D341Med (cell line): ENCODE results near the gene EPHA7.
A peak's percentile ranks its signal among the peaks of the same experiment; 100 is the strongest.

Source experiments
- DNase-seq: peaks from one replicate; pipeline ENCODE4 v3.0.0; 2012; ENCODE audit warnings: low spot score

EPHA7 gene

GRCh38 chr6:93419304-93420162 lies at the start of gene EPHA7:
Gene EPHA7 (minus strand): TSS chr6:93419559. CDS start chr6:93419341, 218 bp downstream.
- DNase-seq, result peak; percentile 97

DNA sequence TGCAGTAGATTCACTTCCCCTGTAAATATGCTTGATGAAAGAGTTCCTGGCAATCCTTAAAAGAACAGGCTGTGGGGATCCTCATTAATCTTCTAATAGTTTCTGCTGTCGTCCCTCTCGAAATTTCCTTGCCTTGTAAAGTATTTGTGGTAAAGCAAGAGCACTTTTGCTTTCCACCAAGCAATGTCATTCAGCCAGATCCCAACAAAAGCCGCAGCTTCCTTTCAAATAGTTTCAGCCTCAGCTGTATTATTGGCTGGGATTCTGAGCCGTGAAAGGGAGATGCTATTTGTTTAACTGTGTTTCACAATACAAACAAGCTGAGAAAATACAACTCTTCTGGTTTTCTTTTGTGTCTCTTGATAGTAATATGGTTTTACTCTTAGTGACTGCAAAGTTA lies 48.9 kb upstream of the EPHA7 start:
- DNase-seq, result no peak

- no peak for DNase-seq
Observed at GRCh38 chr6:93454533-93454932, 35.2 kb upstream of the EPHA7 start.

GRCh38 chr6:93453956-93454355 lies 34.6 kb upstream of the EPHA7 start:
- DNase-seq, result no peak

DNA sequence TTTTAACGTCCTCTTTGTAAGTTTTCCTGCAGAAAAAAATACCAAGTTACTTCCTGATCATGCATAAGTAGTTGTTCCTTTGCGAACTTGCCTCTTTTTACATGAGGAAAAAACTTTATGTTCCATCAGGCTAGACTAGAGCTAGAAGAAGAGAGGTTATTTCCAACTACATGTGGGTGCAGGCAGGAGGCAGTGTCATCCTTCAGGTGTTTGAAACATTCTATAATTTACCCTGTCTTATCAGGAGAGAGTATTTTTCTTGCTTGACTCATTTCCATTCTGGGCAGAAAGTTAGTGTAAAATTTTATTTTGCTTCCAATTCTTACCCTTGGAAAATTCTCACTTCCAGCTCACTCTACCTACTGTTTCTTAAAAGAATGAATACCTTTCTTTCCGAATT lies 28.5 kb upstream of the EPHA7 start:
- no peak for DNase-seq

DNA sequence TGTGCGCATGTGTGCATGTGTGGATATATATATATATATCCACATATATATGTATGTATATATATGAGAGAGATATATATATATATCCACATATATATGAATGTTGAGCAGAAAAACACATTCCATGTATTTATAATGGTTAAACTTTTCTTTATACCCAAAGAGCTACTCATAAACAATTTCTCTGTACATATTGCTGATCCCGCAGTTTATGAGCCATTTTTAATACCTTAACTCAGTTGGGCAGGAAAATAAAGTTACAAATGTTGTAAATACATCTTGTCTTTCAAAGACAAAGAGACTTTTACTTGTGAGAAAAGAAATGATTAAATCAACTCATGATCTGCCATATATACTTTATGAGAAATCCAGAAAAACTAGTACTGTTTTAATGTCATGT lies 18.1 kb upstream of the EPHA7 start:
- no peak for DNase-seq

GRCh38 chr6:93433592-93433991 lies 14.2 kb upstream of the EPHA7 start:
- no peak for DNase-seq

GRCh38 chr6:93424303-93425064 lies 5.1 kb upstream of the EPHA7 start:
- DNase-seq, result peak; percentile 9

- peak; percentile 33 for DNase-seq
Observed at GRCh38 chr6:93423542-93423941, 4.2 kb upstream of the EPHA7 start.

DNA sequence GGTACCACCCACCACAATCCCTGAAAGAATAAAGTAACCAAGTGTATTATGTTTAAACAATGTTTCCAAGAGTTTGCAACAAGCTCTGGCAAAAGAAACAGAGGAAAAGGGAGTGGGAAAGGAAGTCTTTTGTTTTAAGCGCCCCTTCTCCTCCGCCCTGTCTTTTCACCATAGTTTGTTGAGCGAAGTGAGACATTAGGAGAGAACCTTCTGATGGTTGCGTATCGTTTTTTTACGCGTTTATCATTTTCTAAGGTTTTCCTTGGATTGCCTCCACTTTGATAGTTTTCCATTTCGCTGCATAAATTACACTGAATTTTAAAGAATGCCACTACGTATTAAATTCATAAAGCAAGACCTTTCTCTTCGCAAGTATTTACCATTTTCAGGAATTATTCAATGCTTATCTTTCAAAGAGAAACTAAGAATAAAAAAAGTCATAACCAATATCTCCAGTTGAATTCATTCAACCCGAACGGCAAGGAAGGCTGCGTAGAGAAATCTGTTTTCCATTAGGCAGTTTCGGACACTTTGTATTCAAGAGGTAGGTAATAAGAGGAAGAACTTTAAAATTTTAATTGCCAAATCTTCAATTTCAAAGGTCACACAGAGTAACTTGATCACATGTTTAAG lies 920 bp upstream of the EPHA7 start:
- DNase-seq, result no peak

- DNase-seq, result peak; percentile 64
Observed at GRCh38 chr6:93418408-93419303, 703 bp downstream of the EPHA7 start.

GRCh38 chr6:93418033-93418407 lies 1.3 kb downstream of the EPHA7 start:
- DNase-seq, result peak; percentile 8

DNA sequence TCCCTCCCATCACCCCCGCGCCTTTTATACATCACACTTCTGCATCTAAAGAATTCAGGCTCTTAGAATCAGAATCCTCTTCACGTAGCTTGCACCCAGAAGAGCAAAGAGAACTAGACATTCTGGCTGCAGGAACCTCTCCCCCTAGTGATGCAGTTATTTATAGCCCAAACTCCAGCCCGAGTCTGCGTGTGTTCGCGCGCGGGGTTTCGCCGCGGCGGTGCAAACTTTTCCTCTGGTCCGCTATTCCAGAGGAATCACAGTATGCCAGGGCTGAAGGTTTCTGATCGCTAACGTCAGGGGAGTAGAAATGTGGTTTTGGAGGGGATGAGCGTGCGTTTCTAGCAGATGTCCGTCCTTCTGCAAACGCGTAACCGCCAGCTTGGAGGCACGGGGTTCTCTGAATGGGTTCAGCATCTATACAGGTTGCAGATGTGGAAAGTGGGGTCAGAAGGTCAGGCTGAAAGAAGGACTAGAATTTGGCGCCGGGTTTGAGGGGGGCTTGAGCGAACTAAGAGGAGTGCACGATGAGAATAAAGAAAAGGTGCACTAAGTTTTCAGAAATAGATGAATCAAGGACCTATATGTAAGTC lies 1.8 kb downstream of the EPHA7 start:
- peak; percentile 56 for DNase-seq

DNA sequence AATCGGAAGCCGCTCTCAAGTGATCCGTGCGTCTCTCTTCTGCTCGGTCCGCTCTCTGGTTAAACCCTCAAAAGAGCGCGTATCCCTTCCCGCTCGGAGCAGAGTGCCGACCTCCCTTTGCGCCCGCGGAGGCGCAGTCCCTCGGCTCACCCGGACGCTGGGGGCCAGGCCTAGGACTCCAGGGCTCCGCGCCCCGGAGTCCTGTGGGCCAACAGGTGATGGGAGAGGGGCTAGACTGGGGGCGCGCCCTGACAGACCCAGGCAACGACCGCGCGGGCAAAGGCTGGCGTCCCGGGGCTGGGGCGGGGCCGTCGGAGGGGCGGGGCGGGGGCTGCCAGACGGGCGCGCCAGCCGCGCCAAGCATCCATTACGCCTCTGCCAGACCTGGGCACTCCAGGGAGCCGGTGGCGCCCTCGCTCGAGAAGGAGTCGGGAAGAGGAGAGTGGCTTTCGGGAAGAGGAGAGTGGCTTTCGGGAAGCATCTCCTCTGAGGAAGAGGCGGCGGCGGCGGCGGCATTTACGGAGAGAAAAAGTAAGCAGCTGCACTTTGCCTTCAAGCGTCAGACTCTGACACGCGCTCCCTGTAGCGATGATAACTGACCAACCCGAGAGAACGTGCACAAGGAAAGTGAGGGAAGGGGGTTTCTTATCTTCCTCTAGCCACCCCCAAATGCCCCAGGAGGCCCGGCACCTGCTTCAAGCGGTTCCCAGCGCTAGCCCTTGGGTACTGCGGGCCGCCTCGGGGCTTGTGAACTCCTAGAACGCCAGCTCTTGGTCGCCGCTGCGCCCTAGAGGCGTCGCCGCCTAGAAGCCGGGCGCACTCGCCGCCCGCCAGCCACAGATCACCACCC lies 2.6 kb downstream of the EPHA7 start:
- peak; percentile 74 for DNase-seq

GRCh38 chr6:93413190-93413589 lies 6.2 kb downstream of the EPHA7 start:
- DNase-seq, result no peak

- no peak for DNase-seq
Observed at GRCh38 chr6:93412452-93412851, 6.9 kb downstream of the EPHA7 start.

- DNase-seq, result no peak
Observed at GRCh38 chr6:93407186-93407585, 12.2 kb downstream of the EPHA7 start.

- DNase-seq, result no peak
Observed at GRCh38 chr6:93403390-93403789, 16.0 kb downstream of the EPHA7 start.

DNA sequence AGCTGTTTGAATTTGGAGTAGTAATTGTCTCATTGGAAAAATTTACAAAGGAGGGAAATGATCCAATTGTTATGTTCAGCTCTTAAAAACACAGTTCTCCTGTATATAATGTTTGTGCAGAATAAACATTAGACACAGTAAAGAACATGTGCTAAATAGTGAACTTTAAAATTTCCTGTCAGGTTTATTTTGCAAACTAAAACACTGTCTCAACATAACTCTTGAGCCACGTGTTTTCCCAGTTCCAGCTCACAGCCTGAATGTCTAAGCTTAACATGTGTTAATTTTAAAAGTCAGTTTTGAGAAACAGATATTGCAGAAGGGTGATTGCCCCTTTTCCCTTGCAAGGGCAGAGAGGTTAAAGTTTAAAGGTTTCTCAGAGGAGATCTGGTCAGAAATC lies 20.6 kb downstream of the EPHA7 start:
- DNase-seq, result no peak

GRCh38 chr6:93394471-93394870 lies 24.9 kb downstream of the EPHA7 start:
- no peak for DNase-seq
